Measurements from ENCODE around the gene EXOSC7. TPM values are rescaled to one million over a fixed set of nuclear protein-coding genes. Genes with fewer than 3 reads are reported as not detected.

EXOSC7 gene
- total and polyA plus RNA-seq, 9 of the 15 experiments (the other 6 are each of a cell fraction or from before 2014, with no cell fraction given) = 88.5 to 237 (median 112) TPM

DNA sequence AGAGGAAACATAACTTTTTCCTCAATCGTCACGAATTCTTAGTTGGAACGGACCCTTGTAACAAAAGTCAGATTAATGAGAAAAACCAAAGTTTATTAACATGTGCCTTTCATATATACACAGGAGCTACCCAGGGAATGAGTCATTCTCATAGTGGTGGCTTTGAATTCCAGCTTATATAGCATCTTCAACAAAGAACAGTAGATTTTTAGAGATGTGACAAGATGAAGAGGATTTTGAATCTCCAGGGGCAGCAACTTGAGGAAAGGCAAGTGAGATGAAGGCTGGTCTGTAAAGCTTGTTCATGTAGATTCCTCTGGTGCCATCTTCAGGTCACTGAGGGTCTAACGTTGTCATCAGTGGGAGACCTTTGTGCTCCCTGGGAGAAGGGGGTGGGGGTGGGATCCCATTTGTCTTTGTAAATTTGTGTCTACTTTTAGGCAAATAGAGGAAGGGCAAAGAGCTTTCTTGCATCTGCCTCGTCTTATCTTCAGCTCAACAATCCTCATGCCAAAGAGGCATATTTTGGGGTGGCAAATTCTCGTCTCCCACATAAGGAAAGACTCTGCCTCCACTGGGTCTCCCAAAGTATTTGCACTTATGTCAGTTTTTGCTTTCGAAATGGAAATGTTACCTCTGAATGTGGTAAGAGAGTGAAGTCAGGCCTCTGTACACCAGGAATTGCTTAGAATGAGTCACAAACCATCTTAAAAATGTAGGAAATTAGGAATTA lies 79.5 kb downstream of the EXOSC7 start (continued):
- TF ChIP-seq POLR2AphosphoS5 (IDR thresholded peaks at IDR 0.05; ENCODE audit: control insufficient read depth, insufficient read depth, low read depth, low read length) (no peak), DMBX1 (CRISPR knock-in tag; IDR thresholded peaks at IDR 0.05; ENCODE audit: borderline replicate concordance) (peak; percentile 42; the same call in 1 of the 2 replicates), NR2C2 (CRISPR knock-in tag; IDR thresholded peaks at IDR 0.05) (no peak), NR2C2 (tag; IDR thresholded peaks at IDR 0.05) (peak; percentile 42; the same call in 1 of the 2 replicates), ZNF197 (CRISPR knock-in tag; IDR thresholded peaks at IDR 0.05; ENCODE audit: low read depth) (no peak), DLX4 (CRISPR knock-in tag; IDR thresholded peaks at IDR 0.05) (no peak), LEF1 (IDR thresholded peaks at IDR 0.05) (no peak), ZNF253 (CRISPR knock-in tag; conservative IDR thresholded peaks at IDR 0.05) (no peak), CHD1 (IDR thresholded peaks at IDR 0.05; ENCODE audit: low read length) (no peak), MYC (IDR thresholded peaks at IDR 0.05; ENCODE audit: low read depth, low read length) (no peak), MYC (CRISPR knock-in tag; IDR thresholded peaks at IDR 0.05; ENCODE audit: borderline replicate concordance, low read depth) (0 out of 2 replicates have a peak, but pooled peaks have one; percentile 7), HCFC1 (IDR thresholded peaks at IDR 0.05; ENCODE audit: low read depth, low read length) (no peak), ZNF644 (tag; IDR thresholded peaks at IDR 0.05; ENCODE audit: low read depth) (0 out of 2 replicates have a peak, but pooled peaks have one; percentile 34), SMC3 (conservative IDR thresholded peaks at IDR 0.05; ENCODE audit: insufficient read depth, low read depth, low read length) (peak; percentile 62), ZNF12 (CRISPR knock-in tag; IDR thresholded peaks at IDR 0.05) (no peak), CREM (IDR thresholded peaks at IDR 0.05; ENCODE audit: low read depth) (peak; percentile 88), ZNF668 (CRISPR knock-in tag; IDR thresholded peaks at IDR 0.05) (no peak; the same call in 1 of the 2 replicates), GTF2E2 (tag; IDR thresholded peaks at IDR 0.05) (no peak), NFRKB (IDR thresholded peaks at IDR 0.05; ENCODE audit: low read depth) (peak; percentile 71; the same call in 1 of the 2 replicates), ZNF766 (CRISPR knock-in tag; conservative IDR thresholded peaks at IDR 0.05) (peak; percentile 20; the same call in 1 of the 2 replicates), NR0B1 (IDR thresholded peaks at IDR 0.05; ENCODE audit: partially characterized antibody) (no peak), FOXO4 (CRISPR knock-in tag; IDR thresholded peaks at IDR 0.05) (no peak), JUND (IDR thresholded peaks at IDR 0.05; ENCODE audit: borderline replicate concordance, low read depth, low read length) (peak; percentile 81), JUND (tag; IDR thresholded peaks at IDR 0.05; ENCODE audit: borderline replicate concordance, low read depth, low read length) (no peak; the same call in 1 of the 3 replicates)
- TF ChIP-seq, protein P1, sequence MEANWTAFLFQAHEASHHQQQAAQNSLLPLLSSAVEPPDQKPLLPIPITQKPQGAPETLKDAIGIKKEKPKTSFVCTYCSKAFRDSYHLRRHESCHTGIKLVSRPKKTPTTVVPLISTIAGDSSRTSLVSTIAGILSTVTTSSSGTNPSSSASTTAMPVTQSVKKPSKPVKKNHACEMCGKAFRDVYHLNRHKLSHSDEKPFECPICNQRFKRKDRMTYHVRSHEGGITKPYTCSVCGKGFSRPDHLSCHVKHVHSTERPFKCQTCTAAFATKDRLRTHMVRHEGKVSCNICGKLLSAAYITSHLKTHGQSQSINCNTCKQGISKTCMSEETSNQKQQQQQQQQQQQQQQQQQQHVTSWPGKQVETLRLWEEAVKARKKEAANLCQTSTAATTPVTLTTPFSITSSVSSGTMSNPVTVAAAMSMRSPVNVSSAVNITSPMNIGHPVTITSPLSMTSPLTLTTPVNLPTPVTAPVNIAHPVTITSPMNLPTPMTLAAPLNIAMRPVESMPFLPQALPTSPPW (CRISPR knock-in tag; IDR thresholded peaks at IDR 0.05) = peak; percentile 58

All from K562 (cell line).